ENCODE results near the gene RAET1L.
A peak's percentile ranks its signal among the peaks of the same experiment; 100 is the strongest.
"Not testable (repeated sequence)": the region's sequence is repeated elsewhere in the genome, so short reads cannot be mapped to it uniquely, and the experiment has no call there.

The RAET1L gene

DNA sequence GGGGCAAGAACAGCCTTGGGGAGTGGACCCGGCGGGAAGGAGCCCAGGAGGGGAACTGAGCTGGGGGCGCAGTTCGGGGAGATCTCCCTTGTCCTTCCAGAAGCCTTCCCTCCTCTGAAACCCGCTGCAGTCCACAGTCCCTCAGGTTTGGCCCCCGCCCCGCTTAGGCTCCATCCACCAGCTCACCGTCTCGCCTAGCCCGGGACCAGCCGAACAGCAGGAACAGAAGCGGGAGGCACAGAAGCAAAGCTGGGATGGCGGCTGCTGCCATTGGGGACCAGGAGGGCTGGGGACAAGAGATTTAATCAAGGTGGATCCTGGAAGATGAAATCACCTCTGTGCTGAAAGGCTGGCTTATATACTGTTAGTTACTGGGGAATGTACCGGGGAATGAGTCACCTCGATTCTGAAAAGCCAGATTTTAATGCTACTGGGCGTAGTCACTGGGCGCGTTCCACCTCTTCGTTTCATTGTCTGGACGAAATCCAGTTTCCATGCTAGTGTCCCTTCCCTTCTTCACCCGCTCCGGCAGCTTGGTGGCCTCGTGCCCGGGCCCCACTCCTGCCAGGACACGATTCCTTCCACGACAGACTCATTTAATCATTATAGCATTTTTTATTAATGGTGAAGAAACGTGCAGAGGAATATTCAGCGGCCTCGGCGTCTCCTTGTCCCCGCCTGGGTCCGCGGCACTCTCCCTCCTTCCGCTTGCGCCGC is at the start of gene RAET1L:
Gene RAET1L (minus strand): TSS at position 332 of the 717 bp plus-strand sequence. CDS start 61 bp downstream, at position 271.
- Histone ChIP-seq H3K27me3 (ENCODE audit: control insufficient read depth in 1 of 2, insufficient read depth in 2 of 2, low read length in 2 of 2) (peaks cover 0 to 43% of the 10 kb centered on the region in 2 donors), H3K9me3 (ENCODE audit: low read length) (no peaks in the 10 kb centered on the region), H3K4me3 (ENCODE audit: low read depth in 1 of 2, low read length in 2 of 2) (peak within 1 kb of the TSS; percentile 14 to 37), H3K27ac (ENCODE audit: low read depth, low read length) (no peak within 1 kb of the TSS), H3K36me3 (ENCODE audit: insufficient read depth, low read length) (no peaks in the 10 kb centered on the region), H3K9ac (ENCODE audit: low read length) (no peak within 1 kb of the TSS), H3K4me1 (ENCODE audit: insufficient read depth, low read length) (peaks cover 7% of the 10 kb centered on the region)

GRCh38 chr6:150075034-150075421 is 49.7 kb upstream of the RAET1L start:
- Histone ChIP-seq H3K27ac (ENCODE audit: low read depth, low read length) (no peak overlapping the region), H3K27me3 (ENCODE audit: control insufficient read depth in 1 of 2, insufficient read depth in 2 of 2, low read length in 2 of 2) (no peaks in the 10 kb centered on the region), H3K9ac (ENCODE audit: low read length) (no peak overlapping the region), H3K36me3 (ENCODE audit: insufficient read depth, low read length) (no peaks in the 10 kb centered on the region), H3K4me1 (ENCODE audit: insufficient read depth, low read length) (no peaks in the 10 kb centered on the region), H3K9me3 (ENCODE audit: low read length) (no peaks in the 10 kb centered on the region), H3K4me3 (ENCODE audit: low read depth in 1 of 2, low read length in 2 of 2) (no peak overlapping the region)

DNA sequence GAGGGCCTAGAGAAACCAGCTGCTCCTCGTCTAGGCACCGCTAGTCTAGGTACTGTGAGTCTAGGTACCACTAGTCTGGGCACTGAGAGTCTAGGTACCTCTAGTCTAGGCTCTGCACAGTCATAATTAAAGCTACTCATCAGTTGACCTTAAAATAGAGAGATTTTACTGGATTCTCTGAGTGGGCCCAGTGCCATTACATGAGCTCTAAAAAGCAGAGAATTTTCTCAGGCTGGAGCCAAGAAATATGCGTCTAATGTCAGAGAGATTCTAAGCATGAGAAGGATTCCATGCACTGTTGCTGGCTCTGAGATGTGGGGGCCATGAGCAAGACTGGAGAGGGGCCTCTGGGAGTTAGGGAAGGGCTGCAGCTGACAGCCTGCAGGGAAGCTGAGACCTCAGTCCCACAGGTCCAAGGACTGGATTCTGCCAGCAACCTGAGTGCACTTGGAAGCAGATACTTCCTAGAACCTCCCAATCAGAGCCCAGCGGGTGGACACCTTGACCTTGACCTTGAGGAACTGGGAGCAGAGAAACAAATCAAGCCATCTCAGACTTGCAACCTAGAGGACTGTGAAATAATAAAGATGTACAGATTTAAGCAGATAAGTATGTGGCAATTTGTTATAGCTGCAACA is 49.2 kb upstream of the RAET1L start:
- H3K4me3 ChIP-seq (ENCODE audit: low read depth in 1 of 2, low read length in 2 of 2); H3K27me3 ChIP-seq (ENCODE audit: control insufficient read depth in 1 of 2, insufficient read depth in 2 of 2, low read length in 2 of 2); H3K9ac ChIP-seq (ENCODE audit: low read length); H3K4me1 ChIP-seq (ENCODE audit: insufficient read depth, low read length); H3K9me3 ChIP-seq (ENCODE audit: low read length); H3K27ac ChIP-seq (ENCODE audit: low read depth, low read length); H3K36me3 ChIP-seq (ENCODE audit: insufficient read depth, low read length): not testable (repeated sequence)

DNA sequence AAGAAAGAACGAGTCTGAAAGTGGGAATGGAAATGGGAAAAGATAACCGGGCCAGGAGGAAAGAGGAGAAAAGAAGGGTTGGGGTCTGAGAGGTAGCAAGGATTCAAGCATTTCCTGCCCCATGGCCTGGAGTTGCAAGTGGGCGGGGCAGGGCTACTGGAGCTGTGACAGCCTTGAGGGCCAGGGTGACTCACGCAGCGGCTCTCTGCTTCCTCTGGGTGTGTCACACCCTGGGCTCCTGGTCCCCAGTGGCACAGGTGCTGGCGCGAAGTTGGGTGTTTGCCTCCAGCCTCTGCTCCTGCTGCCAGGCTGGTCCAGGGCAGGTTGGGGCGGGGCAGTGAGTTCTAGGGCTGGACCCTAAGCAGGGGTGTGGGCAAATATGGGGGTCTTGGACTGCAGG is 46.9 kb upstream of the RAET1L start:
- H3K4me1 ChIP-seq (ENCODE audit: insufficient read depth, low read length) = peaks cover 5% of the 10 kb centered on the region
- no peak overlapping the region for H3K4me3 ChIP-seq (ENCODE audit: low read depth in 1 of 2, low read length in 2 of 2)
- no peak overlapping the region for H3K9ac ChIP-seq (ENCODE audit: low read length)
- H3K27ac ChIP-seq (ENCODE audit: low read depth, low read length) = no peak overlapping the region
- H3K9me3 ChIP-seq (ENCODE audit: low read length) = no peaks in the 10 kb centered on the region
- H3K36me3 ChIP-seq (ENCODE audit: insufficient read depth, low read length) = no peaks in the 10 kb centered on the region
- no peaks in the 10 kb centered on the region for H3K27me3 ChIP-seq (ENCODE audit: control insufficient read depth in 1 of 2, insufficient read depth in 2 of 2, low read length in 2 of 2)

DNA sequence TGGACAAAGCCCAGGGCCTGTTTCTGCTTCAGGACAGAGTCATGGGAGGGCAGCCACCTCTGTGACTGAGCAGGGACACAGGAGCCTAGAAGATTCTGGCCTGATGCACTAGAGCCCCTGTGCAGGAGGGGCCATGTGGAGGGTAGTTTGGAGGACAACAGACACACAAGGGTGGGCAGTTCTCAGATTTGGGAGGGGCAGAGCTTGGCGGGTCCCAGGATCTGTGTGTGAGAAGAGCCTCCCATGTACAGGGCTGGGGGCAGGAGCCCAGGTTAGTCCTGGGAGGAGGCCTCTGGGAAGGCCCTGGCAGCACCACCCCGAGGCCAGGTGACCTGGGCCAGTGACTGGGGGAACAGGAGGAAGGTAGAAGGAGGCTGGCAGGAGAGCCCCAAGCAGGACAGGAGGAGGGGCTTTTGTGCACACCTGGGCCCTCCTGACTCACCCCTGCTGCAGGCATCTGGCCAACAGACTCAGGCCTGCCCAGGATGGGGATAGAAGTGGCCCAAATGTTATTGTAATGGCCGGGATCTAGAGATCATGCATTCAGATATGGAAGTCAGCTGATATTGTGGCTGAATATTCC is 45.0 kb upstream of the RAET1L start:
- Histone ChIP-seq H3K9ac (ENCODE audit: low read length) (no peak overlapping the region), H3K9me3 (ENCODE audit: low read length) (no peaks in the 10 kb centered on the region), H3K4me1 (ENCODE audit: insufficient read depth, low read length) (peaks cover 5% of the 10 kb centered on the region), H3K4me3 (ENCODE audit: low read depth in 1 of 2, low read length in 2 of 2) (no peak overlapping the region), H3K27ac (ENCODE audit: low read depth, low read length) (no peak overlapping the region), H3K36me3 (ENCODE audit: insufficient read depth, low read length) (no peaks in the 10 kb centered on the region), H3K27me3 (ENCODE audit: control insufficient read depth in 1 of 2, insufficient read depth in 2 of 2, low read length in 2 of 2) (no peaks in the 10 kb centered on the region)

GRCh38 chr6:150069706-150070105 is 44.4 kb upstream of the RAET1L start:
- Histone ChIP-seq H3K9me3 (ENCODE audit: low read length) (no peaks in the 10 kb centered on the region), H3K27me3 (ENCODE audit: control insufficient read depth in 1 of 2, insufficient read depth in 2 of 2, low read length in 2 of 2) (no peaks in the 10 kb centered on the region), H3K4me3 (ENCODE audit: low read depth in 1 of 2, low read length in 2 of 2) (no peak overlapping the region), H3K4me1 (ENCODE audit: insufficient read depth, low read length) (peaks cover 5% of the 10 kb centered on the region), H3K9ac (ENCODE audit: low read length) (no peak overlapping the region), H3K27ac (ENCODE audit: low read depth, low read length) (no peak overlapping the region), H3K36me3 (ENCODE audit: insufficient read depth, low read length) (no peaks in the 10 kb centered on the region)

- Histone ChIP-seq H3K27ac (ENCODE audit: low read depth, low read length) (peak within 1 kb of the TSS; percentile 23), H3K9ac (ENCODE audit: low read length) (no peak within 1 kb of the TSS), H3K27me3 (ENCODE audit: control insufficient read depth in 1 of 2, insufficient read depth in 2 of 2, low read length in 2 of 2) (no peaks in the 10 kb centered on the region), H3K4me1 (ENCODE audit: insufficient read depth, low read length) (peaks cover 5% of the 10 kb centered on the region), H3K36me3 (ENCODE audit: insufficient read depth, low read length) (no peaks in the 10 kb centered on the region), H3K9me3 (ENCODE audit: low read length) (no peaks in the 10 kb centered on the region), H3K4me3 (ENCODE audit: low read depth in 1 of 2, low read length in 2 of 2) (peak within 1 kb of the TSS; percentile 61 to 87)
Observed at GRCh38 chr6:150068720-150069648, 43.7 kb upstream of the RAET1L start, which contains the start of gene ULBP3. TSS of gene ULBP3 (minus strand) at chr6:150069121. CDS start at chr6:150069066, 55 bp downstream.

- H3K4me1 ChIP-seq (ENCODE audit: insufficient read depth, low read length) = peaks cover 5% of the 10 kb centered on the region
- H3K4me3 ChIP-seq (ENCODE audit: low read depth in 1 of 2, low read length in 2 of 2) = peak overlapping the region; percentile 61 to 87
- no peak overlapping the region for H3K27ac ChIP-seq (ENCODE audit: low read depth, low read length)
- no peaks in the 10 kb centered on the region for H3K36me3 ChIP-seq (ENCODE audit: insufficient read depth, low read length)
- H3K27me3 ChIP-seq (ENCODE audit: control insufficient read depth in 1 of 2, insufficient read depth in 2 of 2, low read length in 2 of 2) = no peaks in the 10 kb centered on the region
- no peak overlapping the region for H3K9ac ChIP-seq (ENCODE audit: low read length)
- H3K9me3 ChIP-seq (ENCODE audit: low read length) = no peaks in the 10 kb centered on the region
Observed at GRCh38 chr6:150068151-150068550, 42.8 kb upstream of the RAET1L start.

DNA sequence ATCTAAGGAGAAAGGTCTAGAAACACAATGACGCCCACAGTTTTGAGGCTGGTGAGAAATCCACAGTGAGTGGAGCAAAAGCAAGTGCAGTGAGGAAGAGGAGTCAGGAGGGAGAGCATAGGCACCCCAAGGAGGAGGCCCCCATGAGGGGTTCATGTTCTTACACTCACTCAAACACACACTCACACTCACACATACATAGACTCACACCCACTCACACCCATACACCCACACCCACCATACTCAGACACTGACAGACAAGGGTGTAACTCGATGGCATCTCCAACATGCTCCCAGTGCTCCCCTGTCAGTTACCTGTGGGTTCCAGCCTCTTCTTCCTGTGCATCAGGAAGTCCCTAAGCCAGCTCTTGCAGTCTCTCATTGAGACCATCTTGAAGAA is 39.8 kb upstream of the RAET1L start:
- Histone ChIP-seq H3K9ac (ENCODE audit: low read length) (no peak overlapping the region), H3K9me3 (ENCODE audit: low read length) (no peaks in the 10 kb centered on the region), H3K27me3 (ENCODE audit: control insufficient read depth in 1 of 2, insufficient read depth in 2 of 2, low read length in 2 of 2) (no peaks in the 10 kb centered on the region), H3K27ac (ENCODE audit: low read depth, low read length) (no peak overlapping the region), H3K4me3 (ENCODE audit: low read depth in 1 of 2, low read length in 2 of 2) (no peak overlapping the region), H3K4me1 (ENCODE audit: insufficient read depth, low read length) (peaks cover 5% of the 10 kb centered on the region), H3K36me3 (ENCODE audit: insufficient read depth, low read length) (no peaks in the 10 kb centered on the region)

DNA sequence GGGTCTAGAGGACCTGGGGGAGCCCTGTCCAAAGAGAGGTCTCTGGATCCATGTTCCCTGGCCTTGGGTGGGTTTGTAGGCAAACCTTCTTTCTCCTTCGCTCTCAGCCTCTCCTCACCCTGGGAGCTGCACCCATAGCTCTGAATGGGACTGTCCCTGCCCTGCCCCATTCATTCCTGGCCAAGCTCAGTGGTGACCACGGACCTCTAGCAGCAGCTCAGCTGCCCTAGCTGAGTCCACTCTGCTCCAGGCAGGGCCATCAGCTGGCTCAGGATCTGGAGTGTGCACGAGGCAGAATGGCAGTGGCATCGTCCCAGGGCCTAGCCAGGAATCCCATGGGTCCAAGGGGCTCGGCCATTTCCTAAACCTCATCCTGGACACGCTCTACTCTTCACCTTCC is 38.3 kb upstream of the RAET1L start:
- Histone ChIP-seq H3K36me3 (ENCODE audit: insufficient read depth, low read length) (no peaks in the 10 kb centered on the region), H3K9me3 (ENCODE audit: low read length) (no peaks in the 10 kb centered on the region), H3K27me3 (ENCODE audit: control insufficient read depth in 1 of 2, insufficient read depth in 2 of 2, low read length in 2 of 2) (no peaks in the 10 kb centered on the region), H3K4me1 (ENCODE audit: insufficient read depth, low read length) (peaks cover 5% of the 10 kb centered on the region), H3K27ac (ENCODE audit: low read depth, low read length) (no peak overlapping the region), H3K4me3 (ENCODE audit: low read depth in 1 of 2, low read length in 2 of 2) (no peak overlapping the region), H3K9ac (ENCODE audit: low read length) (no peak overlapping the region)

DNA sequence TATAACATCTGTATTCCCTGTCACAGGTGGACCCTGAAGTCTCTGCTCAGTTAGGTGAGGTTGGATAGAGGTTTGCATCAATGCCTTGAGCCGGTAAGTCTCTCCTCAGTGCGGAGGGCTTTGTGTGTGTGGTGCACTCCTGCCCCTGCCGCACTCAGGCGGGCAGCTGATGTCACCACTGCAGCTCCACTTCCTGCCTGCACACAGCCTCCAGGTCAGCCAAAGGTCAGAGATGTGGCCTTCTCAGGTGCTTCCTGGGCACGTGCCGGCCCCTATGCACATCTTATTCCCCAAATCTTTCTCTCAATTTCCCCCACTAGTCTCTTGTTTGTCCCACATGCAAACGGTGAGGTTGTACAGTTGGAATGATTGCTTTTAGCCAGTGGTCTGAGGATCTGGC is 34.6 kb upstream of the RAET1L start:
- H3K4me3 ChIP-seq (ENCODE audit: low read depth in 1 of 2, low read length in 2 of 2); H3K9me3 ChIP-seq (ENCODE audit: low read length); H3K4me1 ChIP-seq (ENCODE audit: insufficient read depth, low read length): not testable (repeated sequence)

More for the DNA sequence above, 34.6 kb upstream of the RAET1L start:
- not testable (repeated sequence) for H3K9ac ChIP-seq (ENCODE audit: low read length); H3K36me3 ChIP-seq (ENCODE audit: insufficient read depth, low read length); H3K27me3 ChIP-seq (ENCODE audit: control insufficient read depth in 1 of 2, insufficient read depth in 2 of 2, low read length in 2 of 2); H3K27ac ChIP-seq (ENCODE audit: low read depth, low read length)

Measured in muscle layer of colon (tissue), 2 donors.